ENCODE results near the gene ADGRB3. TPM values are rescaled to one million over a fixed set of nuclear protein-coding genes. Genes with fewer than 3 reads are reported as not detected.

ADGRB3 gene
- total and polyA plus RNA-seq, 10 donors: 0.09 to 4.1 (median 1.1) TPM

GRCh38 chr6:69129046-69129445 is 494.0 kb downstream of the ADGRB3 start:
- no peak overlapping the region for H3K27ac ChIP-seq
- DNase-seq: no peak
- H3K27me3 ChIP-seq (replicated peaks in 1 of 7): no peaks in the 10 kb centered on the region
- H3K36me3 ChIP-seq: no peaks in the 10 kb centered on the region
- 49 to 81% (median 67%) methylated on average over 1 of the region's 1 CpG for WGBS, 5 donors
- H3K4me1 ChIP-seq: no peaks in the 10 kb centered on the region
- intact Hi-C loops (cut with DNase I; ENCODE audit: low total_unique reads): no loop called here
- no peak overlapping the region for H3K4me3 ChIP-seq
- no peak for TF ChIP-seq POLR2A (IDR thresholded peaks at IDR 0.05)
- TF ChIP-seq POLR2AphosphoS5 (IDR thresholded peaks at IDR 0.05): no peak
- no peak for TF ChIP-seq CTCF (IDR thresholded peaks at IDR 0.05 in 8 of 11, conservative IDR thresholded peaks at IDR 0.05 in 3 of 11)
- peaks cover 0 to 14% (median 0%) of the 10 kb centered on the region in 8 donors for H3K9me3 ChIP-seq

GRCh38 chr6:69135927-69136326 is 500.8 kb downstream of the ADGRB3 start:
- Histone ChIP-seq H3K27me3 (replicated peaks in 1 of 7) (no peaks in the 10 kb centered on the region), H3K36me3 (no peaks in the 10 kb centered on the region), H3K27ac (no peak overlapping the region), H3K4me3 (no peak overlapping the region), H3K4me1 (no peaks in the 10 kb centered on the region), H3K9me3 (peaks cover 0 to 11% (median 0%) of the 10 kb centered on the region in 8 donors)
- intact Hi-C loops (cut with DNase I; ENCODE audit: low total_unique reads): no loop called here
- DNase-seq: no peak
- 57 to 77% (median 70%) methylated on average over 1 of the region's 1 CpG for WGBS, 5 donors
- TF ChIP-seq POLR2A (IDR thresholded peaks at IDR 0.05) (no peak), CTCF (IDR thresholded peaks at IDR 0.05 in 8 of 11, conservative IDR thresholded peaks at IDR 0.05 in 3 of 11) (no peak), POLR2AphosphoS5 (IDR thresholded peaks at IDR 0.05) (no peak)

GRCh38 chr6:69138148-69138547 is 503.1 kb downstream of the ADGRB3 start:
- no peak for TF ChIP-seq POLR2AphosphoS5 (IDR thresholded peaks at IDR 0.05)
- no peak for TF ChIP-seq CTCF (IDR thresholded peaks at IDR 0.05 in 8 of 11, conservative IDR thresholded peaks at IDR 0.05 in 3 of 11)
- no peak for TF ChIP-seq POLR2A (IDR thresholded peaks at IDR 0.05)
- Histone ChIP-seq H3K4me1 (no peaks in the 10 kb centered on the region), H3K4me3 (no peak overlapping the region), H3K9me3 (no peaks in the 10 kb centered on the region), H3K27ac (no peak overlapping the region), H3K27me3 (replicated peaks in 1 of 7) (no peaks in the 10 kb centered on the region), H3K36me3 (no peaks in the 10 kb centered on the region)
- no peak for DNase-seq
- intact Hi-C loops (cut with DNase I; ENCODE audit: low total_unique reads): no loop called here

GRCh38 chr6:69138893-69139494 is 503.9 kb downstream of the ADGRB3 start:
- 88 to 93% (median 91%) methylated on average over 4 of the region's 4 CpGs for WGBS, 5 donors
- H3K27me3 ChIP-seq (replicated peaks in 1 of 7): no peaks in the 10 kb centered on the region
- H3K4me3 ChIP-seq: no peak overlapping the region
- TF ChIP-seq CTCF (IDR thresholded peaks at IDR 0.05 in 8 of 11, conservative IDR thresholded peaks at IDR 0.05 in 3 of 11): no peak
- TF ChIP-seq POLR2AphosphoS5 (IDR thresholded peaks at IDR 0.05): no peak
- TF ChIP-seq POLR2A (IDR thresholded peaks at IDR 0.05): no peak
- H3K9me3 ChIP-seq: peaks cover 0 to 4% (median 0%) of the 10 kb centered on the region in 8 donors
- no peak for DNase-seq
- no peaks in the 10 kb centered on the region for H3K36me3 ChIP-seq
- H3K4me1 ChIP-seq: no peaks in the 10 kb centered on the region
- H3K27ac ChIP-seq: no peak overlapping the region
- intact Hi-C loops (cut with DNase I; ENCODE audit: low total_unique reads): no loop called here

All from spleen (tissue), 11 donors.